Limb (tissue), 2 donors: Measurements from ENCODE around the gene HTR1B.

Experiments
- DNase-seq, 2 donors: peaks; one replicate each; pipeline ENCODE4 v3.0.0-alpha.2; 2016; ENCODE audit errors: extremely low spot score in 2 of 2

Gene HTR1B

GRCh38 chr6:77463308-77463860, at the start of gene HTR1B:
HTR1B (minus strand) TSS chr6:77463491; CDS start chr6:77463403, 88 bp downstream.
- peak in 1 of 2 donors; percentile 51 for DNase-seq

GRCh38 chr6:77512554-77512953, 49.3 kb upstream of the HTR1B start:
- DNase-seq = no peak

- DNase-seq = no peak
Observed at GRCh38 chr6:77511860-77512259, 48.6 kb upstream of the HTR1B start.

- no peak for DNase-seq
Observed at GRCh38 chr6:77502981-77503380, 39.7 kb upstream of the HTR1B start.

- DNase-seq = no peak
Observed at GRCh38 chr6:77492530-77492929, 29.2 kb upstream of the HTR1B start.

GRCh38 chr6:77487808-77488425, 24.6 kb upstream of the HTR1B start:
- DNase-seq = no peak

- no peak for DNase-seq
Observed at GRCh38 chr6:77482981-77483380, 19.7 kb upstream of the HTR1B start.

- DNase-seq = no peak
Observed at GRCh38 chr6:77474973-77475372, 11.7 kb upstream of the HTR1B start.

GRCh38 chr6:77474286-77474956, 11.1 kb upstream of the HTR1B start:
- no peak for DNase-seq

- DNase-seq = no peak
Observed at GRCh38 chr6:77470983-77471382, 7.7 kb upstream of the HTR1B start.

- no peak for DNase-seq
Observed at GRCh38 chr6:77468939-77469338, 5.6 kb upstream of the HTR1B start.

- DNase-seq = no peak
Observed at GRCh38 chr6:77466451-77467437, 3.5 kb upstream of the HTR1B start.

- DNase-seq = peak; percentile 42 to 79
Observed at GRCh38 chr6:77466055-77466450, 2.8 kb upstream of the HTR1B start.

- no peak for DNase-seq
Observed at GRCh38 chr6:77464495-77464867, 1.2 kb upstream of the HTR1B start.

GRCh38 chr6:77463861-77464494, 687 bp upstream of the HTR1B start:
- DNase-seq = peak in 1 of 2 donors; percentile 62

GRCh38 chr6:77462359-77463307, 658 bp downstream of the HTR1B start:
- peak in 1 of 2 donors; percentile 39 for DNase-seq

GRCh38 chr6:77461796-77462195, 1.5 kb downstream of the HTR1B start:
- DNase-seq = no peak

- DNase-seq = no peak
Observed at GRCh38 chr6:77458421-77458820, 4.9 kb downstream of the HTR1B start.

- peak; percentile 77 to 84 for DNase-seq
Observed at GRCh38 chr6:77457720-77458349, 5.5 kb downstream of the HTR1B start.
